CD4-positive, alpha-beta T cell treated with Interleukin-4 for 4 hours (primary cell): Measurements from ENCODE around the gene SCG3.

Experiments used
- DNase-seq: peaks from one replicate; pipeline ENCODE4 v3.0.0-alpha.2; 2020

Gene SCG3

GRCh38 chr15:51680321-51680720 is 982 bp upstream of the SCG3 start:
- no peak for DNase-seq

- DNase-seq = no peak
Observed at GRCh38 chr15:51687565-51687964, 6.3 kb downstream of the SCG3 start.

GRCh38 chr15:51688863-51689262 is 7.6 kb downstream of the SCG3 start:
- no peak for DNase-seq

GRCh38 chr15:51692154-51692553 is 10.9 kb downstream of the SCG3 start:
- no peak for DNase-seq

GRCh38 chr15:51696566-51696965 is 15.3 kb downstream of the SCG3 start:
- no peak for DNase-seq

GRCh38 chr15:51697163-51697562 is 15.9 kb downstream of the SCG3 start:
- no peak for DNase-seq

GRCh38 chr15:51699373-51699772 is 18.1 kb downstream of the SCG3 start:
- no peak for DNase-seq

GRCh38 chr15:51702710-51703109 is 21.4 kb downstream of the SCG3 start:
- no peak for DNase-seq

- DNase-seq = no peak
Observed at GRCh38 chr15:51706291-51706690, 25.0 kb downstream of the SCG3 start.

- no peak for DNase-seq
Observed at GRCh38 chr15:51706926-51707608, 25.8 kb downstream of the SCG3 start.

- DNase-seq = no peak
Observed at GRCh38 chr15:51708013-51708412, 26.7 kb downstream of the SCG3 start.

GRCh38 chr15:51709031-51709430 is 27.7 kb downstream of the SCG3 start:
- DNase-seq = no peak

GRCh38 chr15:51714162-51714561 is 32.9 kb downstream of the SCG3 start:
- DNase-seq = no peak

GRCh38 chr15:51714911-51715310 is 33.6 kb downstream of the SCG3 start:
- no peak for DNase-seq

GRCh38 chr15:51718219-51718618 is 36.9 kb downstream of the SCG3 start:
- no peak for DNase-seq

- DNase-seq = no peak
Observed at GRCh38 chr15:51718746-51719145, 37.4 kb downstream of the SCG3 start.

- DNase-seq = no peak
Observed at GRCh38 chr15:51720201-51720995, 39.1 kb downstream of the SCG3 start.

- peak; percentile 32 for DNase-seq
Observed at GRCh38 chr15:51721199-51721960, 40.1 kb downstream of the SCG3 start.

GRCh38 chr15:51724199-51724598 is 42.9 kb downstream of the SCG3 start:
- DNase-seq = no peak

- DNase-seq = peak; percentile 29
Observed at GRCh38 chr15:51724673-51725072, 43.4 kb downstream of the SCG3 start.

GRCh38 chr15:51726302-51727073 is 45.2 kb downstream of the SCG3 start:
- DNase-seq = peak; percentile 55

- DNase-seq = peak; percentile 65
Observed at GRCh38 chr15:51727141-51727897, 46.0 kb downstream of the SCG3 start.
